NT2/D1 (cell line): ENCODE data around the gene CCDC40.

Experiments used
- YY1 ChIP-seq: IDR thresholded peaks from 2 replicates; pipeline ENCODE4 v1.6.1; 2011; ENCODE audit not compliant: insufficient read length, insufficient read depth
- ZNF274 ChIP-seq: IDR thresholded peaks from 2 replicates; pipeline ENCODE4 v1.6.1; 2011; ENCODE audit warnings: mild to moderate bottlenecking, low read depth, low read length

DNA sequence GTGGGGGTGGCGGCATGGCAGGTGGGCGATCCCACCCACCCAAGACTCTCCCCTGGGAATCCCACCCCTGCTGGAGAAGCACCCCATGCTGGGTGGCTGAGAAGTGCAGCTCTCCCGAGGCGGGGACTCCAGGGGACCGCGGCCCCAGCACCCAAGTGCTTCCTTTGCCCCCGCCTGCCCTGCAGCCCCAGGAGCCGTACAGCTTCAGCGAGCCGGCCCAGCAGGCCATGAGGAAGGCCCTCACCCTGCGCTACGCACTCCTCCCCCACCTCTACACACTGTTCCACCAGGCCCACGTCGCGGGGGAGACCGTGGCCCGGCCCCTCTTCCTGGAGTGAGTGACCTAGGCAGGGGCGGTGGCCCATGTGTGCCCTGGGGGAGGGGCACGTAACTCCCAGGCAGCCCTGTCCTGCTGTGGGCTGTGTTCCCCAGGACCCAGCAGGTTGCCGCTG is 76.6 kb downstream of the CCDC40 start:
- TF ChIP-seq YY1, result no peak
- TF ChIP-seq ZNF274, result no peak
